ENCODE data around the gene TANGO2. TPM values are rescaled to one million over a fixed set of nuclear protein-coding genes. Genes with fewer than 3 reads are reported as not detected.

The TANGO2 gene
- total and polyA plus RNA-seq, 3 donors from 2014 or later: 13.5 to 21.5 (median 19.0) TPM

- peaks cover 7% of the 10 kb centered on the region for H3K4me1 ChIP-seq
- no peak for DNase-seq
- H3K4me3 ChIP-seq: no peak overlapping the region
- whole genome bisulfite sequencing, 2 donors: 20 to 88% methylated on average over 1 to 10 of the region's 10 CpGs
- no peak overlapping the region for H3K27ac ChIP-seq
- H3K27me3 ChIP-seq: no peaks in the 10 kb centered on the region
- no peaks in the 10 kb centered on the region for H3K9me3 ChIP-seq
- H3K36me3 ChIP-seq (ENCODE audit: low read depth, missing control alignments): no peaks in the 10 kb centered on the region
- TF ChIP-seq CTCF (IDR thresholded peaks at IDR 0.05) (no peak), POLR2A (IDR thresholded peaks at IDR 0.05) (no peak)
- intact Hi-C loops (cut with DNase I; ENCODE audit: low total_unique reads): no loop called here
These were observed 5.7 kb upstream of the TANGO2 start for GRCh38 chr22:20015187-20015625.

- intact Hi-C loops (cut with DNase I; ENCODE audit: low total_unique reads): no loop called here
- WGBS, 2 donors: 0 to 3% methylated on average over 4 to 75 of the region's 101 CpGs
- Histone ChIP-seq H3K36me3 (ENCODE audit: low read depth, missing control alignments) (no peaks in the 10 kb centered on the region), H3K27me3 (no peaks in the 10 kb centered on the region), H3K27ac (peak overlapping the region in 1 of 2 donors; percentile 24), H3K4me3 (peak overlapping the region; percentile 63 to 76), H3K9me3 (no peaks in the 10 kb centered on the region), H3K4me1 (peaks cover 10% of the 10 kb centered on the region)
- TF ChIP-seq POLR2A (IDR thresholded peaks at IDR 0.05): no peak
- peak; percentile 48 for DNase-seq
These were observed 4.8 kb upstream of the TANGO2 start for GRCh38 chr22:20015971-20016733.

- peak within 1 kb of the TSS; percentile 63 to 76 for H3K4me3 ChIP-seq
- 1 to 2% methylated on average over 34 to 77 of the region's 79 CpGs for WGBS, 2 donors
- no peaks in the 10 kb centered on the region for H3K27me3 ChIP-seq
- H3K9me3 ChIP-seq: no peaks in the 10 kb centered on the region
- H3K4me1 ChIP-seq: peaks cover 18% of the 10 kb centered on the region
- peak; percentile 93 for DNase-seq
- intact Hi-C loops (cut with DNase I; ENCODE audit: low total_unique reads): no loop called here
- peak within 1 kb of the TSS in 1 of 2 donors; percentile 24 for H3K27ac ChIP-seq
- no peaks in the 10 kb centered on the region for H3K36me3 ChIP-seq (ENCODE audit: low read depth, missing control alignments)
- TF ChIP-seq CTCF (IDR thresholded peaks at IDR 0.05): peak in 2 of 3 experiments; percentile 0 to 16
- TF ChIP-seq POLR2A (IDR thresholded peaks at IDR 0.05): no peak
These were observed 3.9 kb upstream of the TANGO2 start, which contains the start of gene ARVCF for GRCh38 chr22:20016734-20017621. Gene ARVCF (minus strand): TSS chr22:20016823. CDS start chr22:19990794, 26,029 bp downstream.

- H3K27ac ChIP-seq: no peak overlapping the region
- TF ChIP-seq POLR2A (IDR thresholded peaks at IDR 0.05): no peak
- TF ChIP-seq CTCF (IDR thresholded peaks at IDR 0.05): no peak
- peaks cover 23% of the 10 kb centered on the region for H3K4me1 ChIP-seq
- H3K9me3 ChIP-seq: no peaks in the 10 kb centered on the region
- intact Hi-C loops (cut with DNase I; ENCODE audit: low total_unique reads): no loop called here
- no peak for DNase-seq
- peak overlapping the region in 1 of 2 donors; percentile 76 for H3K4me3 ChIP-seq
- H3K36me3 ChIP-seq (ENCODE audit: low read depth, missing control alignments): no peaks in the 10 kb centered on the region
- no peaks in the 10 kb centered on the region for H3K27me3 ChIP-seq
- 44 to 51% methylated on average over 7 to 9 of the region's 9 CpGs for WGBS, 2 donors
These were observed 3.3 kb upstream of the TANGO2 start for GRCh38 chr22:20017622-20017958.

GRCh38 chr22:20018001-20018400, 2.9 kb upstream of the TANGO2 start:
- no peaks in the 10 kb centered on the region for H3K9me3 ChIP-seq
- whole genome bisulfite sequencing, 2 donors: 70 to 85% methylated on average over 5 of the region's 5 CpGs
- intact Hi-C loops (cut with DNase I; ENCODE audit: low total_unique reads): no loop called here

More at GRCh38 chr22:20018001-20018400, 2.9 kb upstream of the TANGO2 start:
- DNase-seq: no peak
- peaks cover 23% of the 10 kb centered on the region for H3K4me1 ChIP-seq
- no peak overlapping the region for H3K4me3 ChIP-seq
- TF ChIP-seq CTCF (IDR thresholded peaks at IDR 0.05) (no peak), POLR2A (IDR thresholded peaks at IDR 0.05) (no peak)
- H3K36me3 ChIP-seq (ENCODE audit: low read depth, missing control alignments): no peaks in the 10 kb centered on the region
- H3K27me3 ChIP-seq: no peaks in the 10 kb centered on the region
- no peak overlapping the region for H3K27ac ChIP-seq
